ENCODE measurements around the gene CPNE5.

- TF ChIP-seq POLR2A (IDR thresholded peaks at IDR 0.05; ENCODE audit: low read depth, low read length) (no peak), POLR2AphosphoS5 (IDR thresholded peaks at IDR 0.05; ENCODE audit: low read depth, low read length) (no peak)
Measured at GRCh38 chr6:36691011-36691410, 148.2 kb downstream of the CPNE5 start.
